ENCODE measurements around the gene MYO15B.

- TF ChIP-seq CTCF (IDR thresholded peaks at IDR 0.05; ENCODE audit: low read depth, low read length, poor library complexity, severe bottlenecking) = no peak
- no peak for TF ChIP-seq EZH2phosphoT487 (IDR thresholded peaks at IDR 0.05; ENCODE audit: borderline replicate concordance, low read length)
Observed at GRCh38 chr17:75566416-75566815, 21.2 kb upstream of the MYO15B start.

Data from DOHH2 (cell line).